Measurements from ENCODE around the gene PRRG2. TPM values are rescaled to one million over a fixed set of nuclear protein-coding genes. Genes with fewer than 3 reads are reported as not detected.

Gene PRRG2
- total RNA-seq, 1 experiment from 2014 or later: 0.64 TPM

GRCh38 chr19:49592486-49593232 lies 11.5 kb downstream of the PRRG2 start:
- BruUV-seq (replicated peaks): no TSS peak
- Histone ChIP-seq H3K4me1 (ENCODE audit: control insufficient read depth, insufficient read depth, low read length) (peaks cover 8% of the 10 kb centered on the region), H3K27ac (ENCODE audit: low read length) (peak overlapping the region; percentile 83), H3K4me3 (ENCODE audit: low read depth in 2 of 2, low read length in 2 of 2) (peak overlapping the region; percentile 67 to 73), H3K9me3 (ENCODE audit: control insufficient read depth, insufficient read depth, low read depth, low read length) (no peaks in the 10 kb centered on the region), H3K27me3 (ENCODE audit: control insufficient read depth, insufficient read depth, low read length) (no peaks in the 10 kb centered on the region), H3K36me3 (ENCODE audit: control insufficient read depth, insufficient read depth, low read length) (peaks cover 4% of the 10 kb centered on the region; the same call in 1 of the 2 replicates)
- ChIA-PET POLR2A (no interaction called here), CTCF (no interaction called here)
- no peak for DNase-seq (ENCODE audit: low read depth, low spot score)
- in situ Hi-C loops (cut with HindIII; ENCODE audit: low pct_unique_long_range_greater_than_20kb, low sequenced_read_pairs): no loop called here
- TF ChIP-seq REST (IDR thresholded peaks at IDR 0.05; ENCODE audit: insufficient read depth in 1 of 2, low read depth in 2 of 2, low read length in 1 of 2): no peak
- TF ChIP-seq SIN3A (IDR thresholded peaks at IDR 0.05; ENCODE audit: borderline replicate concordance, insufficient read depth, low read depth, low read length): no peak
- TF ChIP-seq TCF7L2 (IDR thresholded peaks at IDR 0.05; ENCODE audit: low read depth, low read length): no peak
- no peak for TF ChIP-seq POLR2AphosphoS5 (IDR thresholded peaks at IDR 0.05; ENCODE audit: low read depth, low read length)
- TF ChIP-seq CTCF (IDR thresholded peaks at IDR 0.05): no peak
- 0 out of 2 replicates have a peak, but pooled peaks have one; percentile 5 for ATAC-seq
- intact Hi-C loops (cut with micrococcal nuclease; ENCODE audit: unreplicated experiment): no loop called here

- peaks cover 8% of the 10 kb centered on the region for H3K4me1 ChIP-seq (ENCODE audit: control insufficient read depth, insufficient read depth, low read length)
- no peaks in the 10 kb centered on the region for H3K9me3 ChIP-seq (ENCODE audit: control insufficient read depth, insufficient read depth, low read depth, low read length)
- peak overlapping the region; percentile 67 to 73 for H3K4me3 ChIP-seq (ENCODE audit: low read depth in 2 of 2, low read length in 2 of 2)
- ChIA-PET POLR2A (interaction anchor here (0.6 kb wide), 1 partner anchor 43 kb away, joined by 4 read pairs; no protein-coding TSS in a partner anchor), CTCF (interaction anchor here (0.6 kb wide), 1 partner anchor 56 kb away, joined by 4 read pairs; no protein-coding TSS in a partner anchor)
- peak overlapping the region; percentile 77 for H3K27ac ChIP-seq (ENCODE audit: low read length)
- peaks cover 4% of the 10 kb centered on the region; the same call in 1 of the 2 replicates for H3K36me3 ChIP-seq (ENCODE audit: control insufficient read depth, insufficient read depth, low read length)
- DNase-seq (ENCODE audit: low read depth, low spot score) (no peak), ATAC-seq (peak; percentile 70)
- no peaks in the 10 kb centered on the region for H3K27me3 ChIP-seq (ENCODE audit: control insufficient read depth, insufficient read depth, low read length)
- no TSS peak for BruUV-seq (replicated peaks)
- intact Hi-C loops (cut with micrococcal nuclease; ENCODE audit: unreplicated experiment) (no loop called here), in situ Hi-C loops (cut with HindIII; ENCODE audit: low pct_unique_long_range_greater_than_20kb, low sequenced_read_pairs) (no loop called here)
- TF ChIP-seq TCF7L2 (IDR thresholded peaks at IDR 0.05; ENCODE audit: low read depth, low read length) (no peak), REST (IDR thresholded peaks at IDR 0.05; ENCODE audit: insufficient read depth in 1 of 2, low read depth in 2 of 2, low read length in 1 of 2) (no peak), SIN3A (IDR thresholded peaks at IDR 0.05; ENCODE audit: borderline replicate concordance, insufficient read depth, low read depth, low read length) (no peak), CTCF (IDR thresholded peaks at IDR 0.05) (no peak), POLR2AphosphoS5 (IDR thresholded peaks at IDR 0.05; ENCODE audit: low read depth, low read length) (no peak; the same call in 1 of the 2 replicates)
Observed at GRCh38 chr19:49593233-49594113, 12.4 kb downstream of the PRRG2 start.
